ENCODE results near the gene TRHDE. TPM values are rescaled to one million over a fixed set of nuclear protein-coding genes. Genes with fewer than 3 reads are reported as not detected.

Gene TRHDE
- total RNA-seq, 1 donor from 2014 or later: 0.51 TPM

GRCh38 chr12:72295101-72295500, 22.9 kb downstream of the TRHDE start:
- no peaks in the 10 kb centered on the region for H3K27me3 Mint-ChIP-seq (ENCODE audit: low read depth)
- no peaks in the 10 kb centered on the region for H3K9me3 Mint-ChIP-seq
- no peak overlapping the region for H3K4me3 Mint-ChIP-seq
- TF ChIP-seq CTCF (conservative IDR thresholded peaks at IDR 0.05): no peak
- no peak for DNase-seq (ENCODE audit: low read depth, low spot score)
- H3K4me1 Mint-ChIP-seq: no peaks in the 10 kb centered on the region
- no peaks in the 10 kb centered on the region for H3K36me3 Mint-ChIP-seq (ENCODE audit: low read depth)
- no peak overlapping the region for H3K27ac Mint-ChIP-seq (ENCODE audit: unreplicated experiment)

- Mint-ChIP-seq H3K27me3 (ENCODE audit: low read depth) (no peaks in the 10 kb centered on the region), H3K9me3 (no peaks in the 10 kb centered on the region)
- no peak for TF ChIP-seq CTCF (conservative IDR thresholded peaks at IDR 0.05)
Observed at GRCh38 chr12:72295744-72296143, 23.6 kb downstream of the TRHDE start.

GRCh38 chr12:72296389-72296788, 24.2 kb downstream of the TRHDE start:
- Mint-ChIP-seq H3K9me3 (no peaks in the 10 kb centered on the region), H3K36me3 (ENCODE audit: low read depth) (no peaks in the 10 kb centered on the region), H3K27me3 (ENCODE audit: low read depth) (no peaks in the 10 kb centered on the region), H3K4me1 (no peaks in the 10 kb centered on the region), H3K4me3 (no peak overlapping the region), H3K27ac (ENCODE audit: unreplicated experiment) (no peak overlapping the region)
- no peak for TF ChIP-seq CTCF (conservative IDR thresholded peaks at IDR 0.05)
- DNase-seq (ENCODE audit: low read depth, low spot score): no peak

More at GRCh38 chr12:72295744-72296143, 23.6 kb downstream of the TRHDE start:
- Mint-ChIP-seq H3K4me1 (no peaks in the 10 kb centered on the region), H3K4me3 (no peak overlapping the region), H3K27ac (ENCODE audit: unreplicated experiment) (no peak overlapping the region), H3K36me3 (ENCODE audit: low read depth) (no peaks in the 10 kb centered on the region)
- no peak for DNase-seq (ENCODE audit: low read depth, low spot score)

DNA sequence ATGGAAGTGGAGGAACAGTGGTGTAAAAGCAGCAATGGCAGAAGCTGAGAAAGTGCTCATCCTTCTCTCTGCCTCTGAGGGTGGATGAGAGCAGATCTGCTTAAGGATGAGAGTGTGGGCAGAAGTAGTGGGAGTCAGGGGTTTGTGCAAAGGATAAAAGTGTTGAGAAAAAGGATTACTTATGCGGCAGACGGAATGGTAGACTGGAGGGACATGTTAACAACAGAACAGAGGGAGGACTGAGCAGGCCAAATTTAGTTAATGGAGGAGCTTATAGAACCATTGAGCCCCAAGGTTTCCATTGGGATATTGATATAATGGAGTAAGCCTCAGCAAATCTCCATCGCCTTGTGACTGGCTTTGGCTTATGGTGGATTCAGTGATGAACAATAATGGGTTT, 25.5 kb downstream of the TRHDE start:
- Mint-ChIP-seq H3K36me3 (ENCODE audit: low read depth) (no peaks in the 10 kb centered on the region), H3K4me3 (no peak overlapping the region), H3K4me1 (no peaks in the 10 kb centered on the region), H3K9me3 (no peaks in the 10 kb centered on the region), H3K27ac (ENCODE audit: unreplicated experiment) (no peak overlapping the region), H3K27me3 (ENCODE audit: low read depth) (no peaks in the 10 kb centered on the region)
- TF ChIP-seq CTCF (conservative IDR thresholded peaks at IDR 0.05): no peak
- no peak for DNase-seq (ENCODE audit: low read depth, low spot score)

- TF ChIP-seq CTCF (conservative IDR thresholded peaks at IDR 0.05): no peak
- DNase-seq (ENCODE audit: low read depth, low spot score): no peak
- Mint-ChIP-seq H3K27ac (ENCODE audit: unreplicated experiment) (no peak overlapping the region), H3K36me3 (ENCODE audit: low read depth) (no peaks in the 10 kb centered on the region), H3K4me1 (no peaks in the 10 kb centered on the region), H3K9me3 (no peaks in the 10 kb centered on the region), H3K4me3 (no peak overlapping the region), H3K27me3 (ENCODE audit: low read depth) (no peaks in the 10 kb centered on the region)
Observed at GRCh38 chr12:72300728-72301127, 28.6 kb downstream of the TRHDE start.

GRCh38 chr12:72304751-72305150, 32.6 kb downstream of the TRHDE start:
- H3K27me3 Mint-ChIP-seq (ENCODE audit: low read depth): no peaks in the 10 kb centered on the region
- no peak for TF ChIP-seq CTCF (conservative IDR thresholded peaks at IDR 0.05)
- H3K36me3 Mint-ChIP-seq (ENCODE audit: low read depth): no peaks in the 10 kb centered on the region
- no peak overlapping the region for H3K27ac Mint-ChIP-seq (ENCODE audit: unreplicated experiment)
- H3K4me3 Mint-ChIP-seq: no peak overlapping the region
- no peaks in the 10 kb centered on the region for H3K4me1 Mint-ChIP-seq
- H3K9me3 Mint-ChIP-seq: no peaks in the 10 kb centered on the region
- DNase-seq (ENCODE audit: low read depth, low spot score): no peak

Measured in neural crest cell (in vitro differentiated cells).